ENCODE measurements around the gene COPS4.

The COPS4 gene

GRCh38 chr4:83096397-83096796, 61.4 kb downstream of the COPS4 start:
- no peak for ATAC-seq
- TF ChIP-seq ZNF8 (CRISPR knock-in tag; IDR thresholded peaks at IDR 0.05) (no peak), ARNTL (CRISPR knock-in tag; IDR thresholded peaks at IDR 0.05; ENCODE audit: borderline replicate concordance, low read depth) (no peak)

- ATAC-seq: no peak
Measured at GRCh38 chr4:83104991-83105390, 70.0 kb downstream of the COPS4 start.

GRCh38 chr4:83107631-83108030, 72.6 kb downstream of the COPS4 start:
- ATAC-seq: no peak
- TF ChIP-seq ARNTL (CRISPR knock-in tag; IDR thresholded peaks at IDR 0.05; ENCODE audit: borderline replicate concordance, low read depth) (no peak), ISL1 (CRISPR knock-in tag; IDR thresholded peaks at IDR 0.05) (no peak), ZNF565 (CRISPR knock-in tag; conservative IDR thresholded peaks at IDR 0.05; ENCODE audit: low read depth) (no peak), CREB5 (CRISPR knock-in tag; IDR thresholded peaks at IDR 0.05; ENCODE audit: low read depth) (no peak), ZC3H10 (CRISPR knock-in tag; IDR thresholded peaks at IDR 0.05) (no peak), GLIS3 (CRISPR knock-in tag; IDR thresholded peaks at IDR 0.05) (no peak), RARB (CRISPR knock-in tag; IDR thresholded peaks at IDR 0.05) (no peak), PPARA (CRISPR knock-in tag; IDR thresholded peaks at IDR 0.05; ENCODE audit: borderline replicate concordance) (no peak), ZNF8 (CRISPR knock-in tag; IDR thresholded peaks at IDR 0.05) (no peak), POU6F1 (CRISPR knock-in tag; IDR thresholded peaks at IDR 0.05; ENCODE audit: borderline replicate concordance, low read depth) (no peak), BACH2 (CRISPR knock-in tag; IDR thresholded peaks at IDR 0.05; ENCODE audit: borderline replicate concordance) (no peak), TOX (CRISPR knock-in tag; IDR thresholded peaks at IDR 0.05; ENCODE audit: borderline replicate concordance) (no peak)

More at GRCh38 chr4:83104991-83105390, 70.0 kb downstream of the COPS4 start:
- TF ChIP-seq TSHZ2 (CRISPR knock-in tag; IDR thresholded peaks at IDR 0.05) (no peak), ZNF565 (CRISPR knock-in tag; conservative IDR thresholded peaks at IDR 0.05; ENCODE audit: low read depth) (no peak), SNAI2 (CRISPR knock-in tag; IDR thresholded peaks at IDR 0.05) (no peak), ZFP3 (CRISPR knock-in tag; IDR thresholded peaks at IDR 0.05) (no peak), OSR1 (CRISPR knock-in tag; IDR thresholded peaks at IDR 0.05) (no peak), PPARA (CRISPR knock-in tag; IDR thresholded peaks at IDR 0.05; ENCODE audit: borderline replicate concordance) (no peak), BACH2 (CRISPR knock-in tag; IDR thresholded peaks at IDR 0.05; ENCODE audit: borderline replicate concordance) (no peak), ESRRG (CRISPR knock-in tag; IDR thresholded peaks at IDR 0.05) (no peak), CSDC2 (CRISPR knock-in tag; IDR thresholded peaks at IDR 0.05) (no peak), GLIS3 (CRISPR knock-in tag; IDR thresholded peaks at IDR 0.05) (no peak), ZFP30 (CRISPR knock-in tag; IDR thresholded peaks at IDR 0.05) (no peak), CSRNP3 (CRISPR knock-in tag; IDR thresholded peaks at IDR 0.05) (no peak), CREB5 (CRISPR knock-in tag; IDR thresholded peaks at IDR 0.05; ENCODE audit: low read depth) (no peak), ZC3H10 (CRISPR knock-in tag; IDR thresholded peaks at IDR 0.05) (no peak), ZNF8 (CRISPR knock-in tag; IDR thresholded peaks at IDR 0.05) (no peak), PATZ1 (CRISPR knock-in tag; IDR thresholded peaks at IDR 0.05; ENCODE audit: borderline replicate concordance) (no peak), ISL1 (CRISPR knock-in tag; IDR thresholded peaks at IDR 0.05) (no peak), TCF4 (CRISPR knock-in tag; IDR thresholded peaks at IDR 0.05; ENCODE audit: borderline replicate concordance) (no peak), RARB (CRISPR knock-in tag; IDR thresholded peaks at IDR 0.05) (no peak), ARNTL (CRISPR knock-in tag; IDR thresholded peaks at IDR 0.05; ENCODE audit: borderline replicate concordance, low read depth) (no peak)

Measured in SK-N-SH treated with all-trans-retinoic acid at 6 μM for 48 hours (cell line).